Esophagus squamous epithelium (tissue), 5 donors: ENCODE measurements around the gene TAX1BP3. TPM values are rescaled to one million over a fixed set of nuclear protein-coding genes. Genes with fewer than 3 reads are reported as not detected.

Source experiments
- DNase-seq: peaks from one replicate; lab custom pipeline; 2025; lab: John Stamatoyannopoulos, UW
- H3K27ac ChIP-seq, 4 donors: fragments of 200-600 bp; sonication (generic); one replicate each; pipeline ENCODE4 v1.5.1; 2016 to 2019; ENCODE audit warnings: mild to moderate bottlenecking in 1 of 4
- H3K27me3 ChIP-seq, 4 donors: fragments of 200-600 bp; sonication (generic); 1 replicate in 3 of 4; 2 replicates in 1 of 4; pipeline versions ENCODE4 v1.5.1 to v1.6.0; 2017 to 2021; ENCODE audit warnings: antibody characterized with exemption in 1 of 4
- H3K36me3 ChIP-seq, 3 donors: fragments of 200-600 bp; sonication (generic); one replicate each; pipeline ENCODE4 v1.5.1; 2016 to 2019
- H3K4me1 ChIP-seq, 3 donors: fragments of 200-600 bp; sonication (generic); one replicate each; pipeline ENCODE4 v1.5.1; 2017 to 2019
- H3K4me3 ChIP-seq, 4 donors: fragments of 200-600 bp; sonication (generic); 1 replicate in 3 of 4; 2 replicates in 1 of 4; pipeline ENCODE4 v1.5.1; 2016 to 2019; ENCODE audit warnings: mild to moderate bottlenecking in 2 of 4, moderate library complexity in 1 of 4
- H3K9me3 ChIP-seq, 3 donors: fragments of 200-600 bp; sonication (generic); one replicate each; pipeline ENCODE4 v1.5.1; 2016 to 2019
- POLR2A ChIP-seq, 4 donors: fragments of 450-650 bp; IDR thresholded peaks; one replicate each; pipeline ENCODE4 v1.6.1; 2017; ENCODE audit warnings: antibody characterized with exemption in 4 of 4, mild to moderate bottlenecking in 4 of 4, moderate library complexity in 3 of 4
- WGBS, 2 donors: methylation state at CpG; one replicate each; pipeline ENCODE4 v1.1.5; 2018; 5-methylcytosine and 5-hydroxymethylcytosine counted together
- intact Hi-C: fragments of 100-400 bp; cut with DNase I; formaldehyde crosslinking; loops from one replicate; pipeline ENCODE4 v1.15.0; 2022
- total RNA-seq, 4 donors: library from RNA; depleted of rRNA; stranded (reverse); fragments of >200 nt; gene quantifications; one replicate each; pipeline ENCODE4 v1.1.0, GENCODE V29; 2016
- TF ChIP-seq, protein P1 (sequence below), 6 experiments: fragments of 450-650 bp in 4 of 6; fragments of 200-600 bp in 2 of 6; sonication (generic) in 2 of 6; IDR thresholded peaks; one replicate each; pipeline ENCODE4 v1.5.1; 2016 to 2019; ENCODE audit warnings: antibody characterized with exemption in 6 of 6, mild to moderate bottlenecking in 4 of 6, moderate library complexity in 4 of 6
- donor health status: DM: yes; HTN: yes; CAD: no.

The TAX1BP3 gene
- total RNA-seq, 4 donors from 2014 or later = 185 to 371 (median 293) TPM

DNA sequence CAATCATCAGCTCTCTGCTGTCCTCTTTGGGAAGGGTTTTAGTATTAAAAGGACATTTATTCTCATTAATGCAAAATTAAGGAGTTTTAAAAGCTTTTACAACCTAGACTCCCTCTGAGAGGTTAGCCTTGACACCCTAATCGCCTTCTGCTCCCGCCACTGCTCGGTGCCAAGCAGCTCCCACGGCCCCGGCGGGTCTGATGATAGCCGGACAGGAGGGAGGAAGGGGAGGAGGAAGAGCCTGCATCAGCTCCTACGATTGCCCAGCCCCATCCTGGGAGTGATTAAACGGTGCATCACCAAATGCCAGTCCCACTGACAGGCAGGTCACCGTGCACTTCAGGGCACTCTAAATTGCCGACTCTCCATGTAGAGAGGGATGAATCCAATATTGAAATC is 40.6 kb downstream of the TAX1BP3 start:
- Histone ChIP-seq H3K4me1 (no peaks in the 10 kb centered on the region), H3K27me3 (no peaks in the 10 kb centered on the region), H3K36me3 (peaks cover 14 to 95% (median 17%) of the 10 kb centered on the region in 3 donors), H3K27ac (no peak overlapping the region), H3K9me3 (no peaks in the 10 kb centered on the region), H3K4me3 (no peak overlapping the region)
- no peak for DNase-seq
- TF ChIP-seq, protein P1, sequence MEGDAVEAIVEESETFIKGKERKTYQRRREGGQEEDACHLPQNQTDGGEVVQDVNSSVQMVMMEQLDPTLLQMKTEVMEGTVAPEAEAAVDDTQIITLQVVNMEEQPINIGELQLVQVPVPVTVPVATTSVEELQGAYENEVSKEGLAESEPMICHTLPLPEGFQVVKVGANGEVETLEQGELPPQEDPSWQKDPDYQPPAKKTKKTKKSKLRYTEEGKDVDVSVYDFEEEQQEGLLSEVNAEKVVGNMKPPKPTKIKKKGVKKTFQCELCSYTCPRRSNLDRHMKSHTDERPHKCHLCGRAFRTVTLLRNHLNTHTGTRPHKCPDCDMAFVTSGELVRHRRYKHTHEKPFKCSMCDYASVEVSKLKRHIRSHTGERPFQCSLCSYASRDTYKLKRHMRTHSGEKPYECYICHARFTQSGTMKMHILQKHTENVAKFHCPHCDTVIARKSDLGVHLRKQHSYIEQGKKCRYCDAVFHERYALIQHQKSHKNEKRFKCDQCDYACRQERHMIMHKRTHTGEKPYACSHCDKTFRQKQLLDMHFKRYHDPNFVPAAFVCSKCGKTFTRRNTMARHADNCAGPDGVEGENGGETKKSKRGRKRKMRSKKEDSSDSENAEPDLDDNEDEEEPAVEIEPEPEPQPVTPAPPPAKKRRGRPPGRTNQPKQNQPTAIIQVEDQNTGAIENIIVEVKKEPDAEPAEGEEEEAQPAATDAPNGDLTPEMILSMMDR (IDR thresholded peaks at IDR 0.05) = no peak
- TF ChIP-seq POLR2A (IDR thresholded peaks at IDR 0.05) = no peak
- WGBS, 2 donors = 90 to 93% methylated on average over 4 to 11 of the region's 11 CpGs
- intact Hi-C loops = no loop called here

DNA sequence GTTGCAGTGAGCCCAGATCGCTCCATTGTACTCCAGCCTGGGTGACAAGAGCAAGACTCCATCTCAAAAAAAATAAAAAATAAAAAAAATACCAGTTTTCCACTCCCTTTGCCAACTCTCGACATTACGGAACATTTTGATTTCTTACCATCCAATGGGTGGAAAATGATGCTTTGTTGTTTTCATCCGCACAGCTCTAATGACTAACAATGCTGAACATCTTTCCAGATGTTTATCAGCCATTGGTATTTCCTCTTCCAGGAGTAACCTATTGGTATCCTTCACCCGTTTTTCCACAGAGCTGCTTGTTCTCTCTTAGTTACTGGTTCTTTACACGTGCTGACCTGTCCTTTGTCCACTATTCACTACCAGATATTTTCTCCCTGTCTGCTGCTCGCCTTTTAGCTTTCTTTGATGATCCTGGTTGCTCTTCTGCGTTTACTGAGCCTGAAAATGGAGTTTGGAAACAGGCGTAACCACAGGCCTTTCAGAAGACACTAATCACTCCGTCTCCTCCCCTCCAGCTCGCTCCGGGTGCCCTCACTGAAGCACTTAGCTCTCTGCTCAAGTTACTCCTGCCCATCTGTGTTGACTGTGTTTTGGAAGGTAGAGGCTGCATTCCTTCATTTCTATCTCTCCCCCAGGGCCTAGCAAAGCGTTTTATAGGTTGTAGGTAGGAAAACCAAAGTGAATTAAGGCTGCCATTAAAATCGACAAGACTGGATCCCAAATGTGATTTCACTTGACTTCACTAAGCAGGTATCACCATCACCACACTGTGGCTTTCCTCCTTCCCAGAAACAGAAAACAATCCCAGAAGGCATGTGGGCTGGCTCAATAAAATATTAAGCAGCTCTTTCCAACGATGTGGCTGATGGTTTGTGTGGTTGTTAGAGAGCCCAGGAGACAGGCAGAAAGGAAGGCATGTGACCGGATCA is 41.3 kb downstream of the TAX1BP3 start:
- Histone ChIP-seq H3K27ac (no peak overlapping the region), H3K9me3 (no peaks in the 10 kb centered on the region), H3K36me3 (peaks cover 15 to 97% (median 24%) of the 10 kb centered on the region in 3 donors), H3K4me3 (no peak overlapping the region), H3K27me3 (no peaks in the 10 kb centered on the region), H3K4me1 (no peaks in the 10 kb centered on the region)
- no peak for DNase-seq
- intact Hi-C loops = no loop called here
- 83 to 85% methylated on average over 16 of the region's 16 CpGs for WGBS, 2 donors
- TF ChIP-seq POLR2A (IDR thresholded peaks at IDR 0.05) = no peak
- TF ChIP-seq, protein P1 (IDR thresholded peaks at IDR 0.05) = no peak

DNA sequence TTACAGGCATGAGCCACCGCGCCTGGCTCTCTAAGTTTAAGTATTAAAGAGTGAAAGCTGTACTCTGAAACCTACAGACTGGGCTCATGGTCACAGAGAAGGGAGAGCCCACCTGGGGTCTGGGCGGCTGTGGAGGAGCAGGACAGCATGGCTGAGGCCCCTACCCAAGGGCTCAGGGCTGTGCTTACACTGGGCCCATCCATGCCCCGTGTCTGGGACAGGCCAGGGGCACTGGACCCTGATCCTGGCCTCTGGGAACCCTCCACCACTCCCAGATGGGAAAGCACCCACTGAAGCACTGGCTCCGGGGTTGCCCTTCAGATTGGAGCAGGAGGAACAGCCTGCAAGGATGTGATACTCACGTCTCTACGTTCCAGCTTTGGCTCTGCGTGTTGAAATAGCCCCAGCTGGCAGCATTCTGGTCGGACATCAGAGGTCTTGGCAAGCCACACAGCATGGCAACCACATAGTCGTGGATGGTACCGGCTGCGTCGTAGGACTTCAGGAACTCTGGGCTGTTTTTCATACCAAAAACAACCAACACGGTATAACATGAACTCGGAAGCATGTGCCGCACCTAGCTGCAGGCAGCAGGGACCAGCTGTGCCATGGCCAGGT is 45.3 kb downstream of the TAX1BP3 start:
- H3K36me3 ChIP-seq = peaks cover 19 to 100% (median 43%) of the 10 kb centered on the region in 3 donors
- 100% methylated on average over 2 of the region's 16 CpGs for WGBS, 2 donors

DNA sequence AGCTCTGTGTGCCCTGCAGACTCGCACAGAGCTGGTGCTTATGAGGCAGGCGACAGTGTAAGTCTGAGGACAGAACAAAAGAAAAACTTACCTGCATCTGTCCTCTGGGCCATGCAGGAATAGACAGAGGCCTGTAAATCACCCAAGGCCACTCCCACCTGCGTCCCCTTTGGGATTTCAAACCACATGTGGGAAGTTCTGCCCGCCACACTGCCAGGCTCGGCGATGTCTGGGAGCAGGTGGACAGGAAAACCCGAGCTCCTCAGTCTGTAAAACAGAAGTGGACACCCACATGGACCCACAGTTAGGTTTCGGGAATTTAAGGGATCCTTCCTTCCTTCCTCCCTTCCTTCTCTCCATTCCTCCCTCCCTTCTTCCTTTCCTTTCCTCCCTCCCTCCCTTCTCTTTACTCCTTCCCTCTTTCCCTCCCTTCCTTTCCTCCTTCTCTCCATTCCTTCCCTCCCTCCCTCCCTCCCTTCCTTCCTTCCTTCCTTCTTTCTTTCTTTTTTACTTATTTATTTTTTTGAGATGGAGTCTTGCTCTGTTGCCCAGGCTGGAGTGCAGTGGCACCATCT is 47.1 kb downstream of the TAX1BP3 start:
- no peaks in the 10 kb centered on the region for H3K4me1 ChIP-seq
- H3K27ac ChIP-seq = no peak overlapping the region
- peaks cover 19 to 100% (median 43%) of the 10 kb centered on the region in 3 donors for H3K36me3 ChIP-seq
- DNase-seq = no peak
- 93 to 95% methylated on average over 8 of the region's 8 CpGs for WGBS, 2 donors
- H3K9me3 ChIP-seq = no peaks in the 10 kb centered on the region
- no peak overlapping the region for H3K4me3 ChIP-seq
- intact Hi-C loops = no loop called here
- no peak for TF ChIP-seq POLR2A (IDR thresholded peaks at IDR 0.05)
- TF ChIP-seq, protein P1 (IDR thresholded peaks at IDR 0.05) = no peak
- no peaks in the 10 kb centered on the region for H3K27me3 ChIP-seq

More for the DNA sequence above, 45.3 kb downstream of the TAX1BP3 start:
- no peak overlapping the region for H3K27ac ChIP-seq
- H3K4me3 ChIP-seq = no peak overlapping the region
- H3K4me1 ChIP-seq = no peaks in the 10 kb centered on the region
- no peaks in the 10 kb centered on the region for H3K27me3 ChIP-seq
- intact Hi-C loops = no loop called here
- TF ChIP-seq, protein P1 (IDR thresholded peaks at IDR 0.05) = no peak
- TF ChIP-seq POLR2A (IDR thresholded peaks at IDR 0.05) = no peak
- DNase-seq = no peak
- H3K9me3 ChIP-seq = no peaks in the 10 kb centered on the region
